ENCODE data around the gene KCNK1.
"Not testable (repeated sequence)": the region's sequence is repeated elsewhere in the genome, so short reads cannot be mapped to it uniquely, and the experiment has no call there.

The KCNK1 gene

DNA sequence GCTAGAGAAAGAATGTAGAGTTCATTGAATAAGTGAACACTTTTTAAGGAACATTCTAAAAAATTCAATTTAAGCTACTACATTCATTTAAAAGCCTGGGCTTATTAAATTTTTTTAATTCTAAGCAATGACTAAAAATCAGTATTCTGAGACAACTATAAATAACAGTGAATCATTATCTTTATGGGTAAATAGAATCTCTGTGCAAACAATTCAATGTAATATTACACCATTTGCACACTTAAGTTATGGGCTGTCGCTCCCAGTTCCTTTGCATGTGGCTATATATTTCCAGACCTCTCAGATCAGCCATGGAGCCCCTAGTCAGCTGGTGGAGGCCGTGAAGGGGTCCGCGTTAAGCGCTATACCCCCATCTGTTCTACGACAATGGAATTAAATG is 65.1 kb downstream of the KCNK1 start:
- no peak for DNase-seq (ENCODE audit: low read depth in 1 of 2, low spot score in 1 of 2)
- Histone ChIP-seq H3K27me3 (ENCODE audit: insufficient read depth, poor library complexity, severe bottlenecking) (peaks cover 2% of the 10 kb centered on the region), H3K4me3 (replicated peaks; ENCODE audit: insufficient read depth, low read length) (no peak overlapping the region), H3K27ac (replicated peaks) (no peak overlapping the region)
- TF ChIP-seq REST (IDR thresholded peaks at IDR 0.05; ENCODE audit: insufficient replicate concordance, low read depth) (no peak), GABPA (IDR thresholded peaks at IDR 0.05; ENCODE audit: low read depth) (no peak)

GRCh38 chr1:233679591-233680373 is 65.9 kb downstream of the KCNK1 start:
- TF ChIP-seq CTCF (IDR thresholded peaks at IDR 0.05; ENCODE audit: insufficient read depth, low read length) (no peak), SPI1 (IDR thresholded peaks at IDR 0.05; ENCODE audit: borderline replicate concordance, low read depth) (no peak), POLR2AphosphoS5 (IDR thresholded peaks at IDR 0.05; ENCODE audit: low read depth) (no peak), REST (IDR thresholded peaks at IDR 0.05; ENCODE audit: insufficient replicate concordance, low read depth) (no peak), GABPA (IDR thresholded peaks at IDR 0.05; ENCODE audit: low read depth) (no peak)
- no peak overlapping the region for H3K27ac ChIP-seq (replicated peaks)
- no peak overlapping the region for H3K4me3 ChIP-seq (replicated peaks; ENCODE audit: insufficient read depth, low read length)
- no peak for DNase-seq (ENCODE audit: low read depth in 1 of 2, low spot score in 1 of 2)
- peaks cover under 1% of the 10 kb centered on the region for H3K27me3 ChIP-seq (ENCODE audit: insufficient read depth, poor library complexity, severe bottlenecking)

DNA sequence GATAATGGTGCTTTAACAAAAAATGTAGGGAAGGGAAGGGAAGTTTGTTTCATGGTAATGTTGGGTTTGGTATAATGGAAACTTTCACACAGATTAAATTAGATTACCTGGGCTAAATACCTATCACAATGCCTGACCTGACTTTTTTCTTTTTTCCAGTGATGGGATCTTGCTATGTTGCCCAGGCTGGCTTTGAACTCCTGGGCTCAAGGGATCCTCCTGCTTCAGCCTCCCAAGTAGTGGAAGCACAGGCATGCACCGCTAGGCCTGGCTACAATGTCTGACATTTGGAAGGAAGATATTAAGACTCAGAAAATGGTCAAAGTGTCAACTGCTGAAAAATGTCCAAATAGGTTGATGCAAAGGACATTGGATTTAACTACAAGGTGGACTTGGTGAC is 67.4 kb downstream of the KCNK1 start:
- Histone ChIP-seq H3K27me3 (ENCODE audit: insufficient read depth, poor library complexity, severe bottlenecking) (no peaks in the 10 kb centered on the region), H3K27ac (replicated peaks) (no peak overlapping the region)

DNA sequence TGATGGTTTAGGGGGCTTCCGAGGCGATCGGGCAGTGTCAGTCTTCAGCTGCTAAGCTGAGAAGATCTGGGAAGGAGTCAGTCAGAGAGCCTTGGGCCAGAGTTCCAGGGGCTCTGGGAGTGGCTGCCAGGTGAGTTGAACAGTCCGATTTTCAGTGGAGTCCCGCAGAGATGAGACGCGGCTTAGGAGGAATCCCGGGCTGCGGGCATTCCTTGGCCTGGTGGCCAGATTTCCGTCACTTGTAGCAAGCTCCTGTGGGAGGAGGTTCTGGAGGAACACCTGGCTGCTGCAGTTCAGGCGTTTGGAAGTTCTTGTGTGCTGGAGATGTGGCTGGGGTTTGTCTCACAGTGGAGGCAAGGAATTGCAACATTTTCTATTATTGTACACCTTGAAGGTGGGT is 72.7 kb downstream of the KCNK1 start:
- not testable (repeated sequence) for DNase-seq (ENCODE audit: low read depth in 1 of 2, low spot score in 1 of 2); H3K27ac ChIP-seq (replicated peaks); H3K4me3 ChIP-seq (replicated peaks; ENCODE audit: insufficient read depth, low read length); H3K27me3 ChIP-seq (ENCODE audit: insufficient read depth, poor library complexity, severe bottlenecking)

More for the DNA sequence above, 67.4 kb downstream of the KCNK1 start:
- DNase-seq (ENCODE audit: low read depth in 1 of 2, low spot score in 1 of 2): no peak
- H3K4me3 ChIP-seq (replicated peaks; ENCODE audit: insufficient read depth, low read length): no peak overlapping the region
- TF ChIP-seq SPI1 (IDR thresholded peaks at IDR 0.05; ENCODE audit: borderline replicate concordance, low read depth) (no peak), CTCF (IDR thresholded peaks at IDR 0.05; ENCODE audit: insufficient read depth, low read length) (no peak), POLR2AphosphoS5 (IDR thresholded peaks at IDR 0.05; ENCODE audit: low read depth) (no peak), GABPA (IDR thresholded peaks at IDR 0.05; ENCODE audit: low read depth) (no peak), REST (IDR thresholded peaks at IDR 0.05; ENCODE audit: insufficient replicate concordance, low read depth) (no peak)

Data from HL-60 (cell line).